GM10248 (cell line): ENCODE results near the gene HDAC4.

ENCODE experiments used
- CTCF ChIA-PET: fragments of 300-600 bp; sonication (Branson Sonifier 250); formaldehyde crosslinking; extraction: SDS; loops from one replicate; lab custom pipeline; 2021; ENCODE audit warnings: antibody characterized with exemption; lab: Yijun Ruan, JAX
- POLR2A ChIA-PET: fragments of 350-650 bp; sonication (Branson Sonifier 250); formaldehyde crosslinking; extraction: SDS; loops from one replicate; lab custom pipeline; 2020; ENCODE audit warnings: antibody characterized with exemption; lab: Yijun Ruan, JAX
- DNase-seq: peaks from one replicate; pipeline ENCODE4 v3.0.0; 2012; ENCODE audit errors: extremely low spot score
- CTCF ChIP-seq: IDR thresholded peaks from 2 replicates; pipeline ENCODE4 v1.5.1; 2012; ENCODE audit warnings: mild to moderate bottlenecking, low read depth; ENCODE audit errors: extremely low read depth, missing control alignments, control extremely low read depth

Gene HDAC4

GRCh38 chr2:239393941-239394340 is 6.9 kb downstream of the HDAC4 start:
- no peak for DNase-seq
- TF ChIP-seq CTCF: no peak
- ChIA-PET CTCF (no interaction called here), POLR2A (no interaction called here)

GRCh38 chr2:239393388-239393940 is 7.4 kb downstream of the HDAC4 start:
- POLR2A ChIA-PET: no interaction called here
- CTCF ChIA-PET: no interaction called here
- TF ChIP-seq CTCF: no peak
- no peak for DNase-seq

- ChIA-PET CTCF (no interaction called here), POLR2A (interaction anchor here (0.7 kb wide), 1 partner anchor 8 kb away, joined by 3 read pairs; no protein-coding TSS in a partner anchor)
- no peak for TF ChIP-seq CTCF
- no peak for DNase-seq
These were observed 8.0 kb downstream of the HDAC4 start for GRCh38 chr2:239392688-239393387.

GRCh38 chr2:239392072-239392357 is 8.8 kb downstream of the HDAC4 start:
- no peak for DNase-seq
- ChIA-PET POLR2A (interaction anchor here (0.7 kb wide), 1 partner anchor 9 kb away, joined by 3 read pairs; no protein-coding TSS in a partner anchor), CTCF (no interaction called here)
- no peak for TF ChIP-seq CTCF

GRCh38 chr2:239391286-239392071 is 9.3 kb downstream of the HDAC4 start:
- CTCF ChIA-PET: interaction anchor here (0.7 kb wide), 1 partner anchor 10 kb away, joined by 4 read pairs; the partner anchor contains the start of gene HDAC4
- TF ChIP-seq CTCF: no peak
- no peak for DNase-seq
- POLR2A ChIA-PET: no interaction called here

- POLR2A ChIA-PET: no interaction called here
- CTCF ChIA-PET: interaction anchor here (0.7 to 1.2 kb wide), 2 partner anchors 10 to 87 kb away, joined by 3 to 4 read pairs; partner anchors contain the start of gene HDAC4
- TF ChIP-seq CTCF: no peak
- DNase-seq: no peak
These were observed 10.1 kb downstream of the HDAC4 start for GRCh38 chr2:239390546-239391285.
